WTC11 (cell line): ENCODE data around the gene ATG4C. TPM values are rescaled to one million over a fixed set of nuclear protein-coding genes. Genes with fewer than 3 reads are reported as not detected.

Experiments used
- ATAC-seq: fragments of 200-7000 bp; cut with Tn5 transposase; 2 replicates; pipeline ENCODE4 v1.10.0; 2021; ENCODE audit warnings: mild to moderate bottlenecking, moderate library complexity
- CTCF ChIA-PET: fragments of 300-600 bp; sonication (Branson Sonifier 250); formaldehyde crosslinking; loops from one replicate; lab custom pipeline; 2021; ENCODE audit warnings: antibody characterized with exemption; lab: Charles Lee
- POLR2A ChIA-PET: fragments of 350-600 bp; sonication (Branson Sonifier 250); formaldehyde crosslinking; loops from one replicate; lab custom pipeline; 2021; ENCODE audit warnings: antibody characterized with exemption; lab: Charles Lee
- DNase-seq: peaks from one replicate; pipeline ENCODE4 v3.0.0; 2021; ENCODE audit warnings: low spot score
- H3K27ac Mint-ChIP-seq: 2 replicates; pipeline ENCODE4 v1.8.0; 2021; ENCODE audit warnings: mixed read lengths
- H3K27me3 Mint-ChIP-seq: 2 replicates; pipeline ENCODE4 v1.8.0; 2021; ENCODE audit warnings: low read depth, mild to moderate bottlenecking, moderate library complexity, mixed read lengths
- H3K36me3 Mint-ChIP-seq: 2 replicates; pipeline ENCODE4 v1.8.0; 2021; ENCODE audit warnings: mixed read lengths
- H3K4me1 Mint-ChIP-seq: 2 replicates; pipeline ENCODE4 v1.8.0; 2022; ENCODE audit warnings: mixed read lengths
- H3K4me3 Mint-ChIP-seq: 2 replicates; pipeline ENCODE4 v1.8.0; 2021; ENCODE audit warnings: mild to moderate bottlenecking, moderate library complexity, mixed read lengths
- H3K9me3 Mint-ChIP-seq: 2 replicates; pipeline ENCODE4 v1.8.0; 2021; ENCODE audit warnings: mixed read lengths
- ATF6 ChIP-seq: sonication (generic); formaldehyde crosslinking; IDR thresholded peaks from 2 replicates; pipeline ENCODE4 v1.8.1; 2023; ENCODE audit warnings: mild to moderate bottlenecking, missing genetic modification reagents
- CREB1 ChIP-seq: sonication (generic); formaldehyde crosslinking; IDR thresholded peaks from 2 replicates; pipeline ENCODE4 v1.8.0; 2023; ENCODE audit warnings: mild to moderate bottlenecking, missing genetic modification reagents
- FOXJ3 ChIP-seq: sonication (generic); formaldehyde crosslinking; IDR thresholded peaks from 2 replicates; pipeline ENCODE4 v1.9.0; 2021; ENCODE audit warnings: missing genetic modification reagents, mild to moderate bottlenecking, borderline replicate concordance
- FOXP4 ChIP-seq: sonication (generic); formaldehyde crosslinking; IDR thresholded peaks from 2 replicates; pipeline ENCODE4 v1.8.0; 2022; ENCODE audit warnings: mild to moderate bottlenecking, missing genetic modification reagents
- GRHL2 ChIP-seq: fragments of 250-450 bp; sonication (Bioruptor Pico); IDR thresholded peaks from 2 replicates; pipeline ENCODE4 v1.8.0; 2022; ENCODE audit warnings: mild to moderate bottlenecking, moderate library complexity; ENCODE audit not compliant: insufficient replicate concordance, severe bottlenecking
- HMGA2 ChIP-seq: fragments of 250-450 bp; sonication (Bioruptor Pico); IDR thresholded peaks from 2 replicates; pipeline ENCODE4 v1.4.0; 2021; ENCODE audit warnings: mild to moderate bottlenecking, moderate library complexity
- NFATC4 ChIP-seq: fragments of 250-450 bp; sonication (Bioruptor Pico); IDR thresholded peaks from 2 replicates; pipeline ENCODE4 v1.9.0; 2021; ENCODE audit warnings: mild to moderate bottlenecking
- NR1H2 ChIP-seq: sonication (generic); formaldehyde crosslinking; IDR thresholded peaks from 2 replicates; pipeline ENCODE4 v1.9.0; 2021; ENCODE audit warnings: mild to moderate bottlenecking, moderate library complexity, missing genetic modification reagents
- NR3C1 ChIP-seq: sonication (generic); formaldehyde crosslinking; conservative IDR thresholded peaks from 2 replicates; pipeline ENCODE4 v1.8.1; 2023; ENCODE audit warnings: low read depth, mild to moderate bottlenecking, missing genetic modification reagents
- PRDM15 ChIP-seq: sonication (generic); formaldehyde crosslinking; IDR thresholded peaks from 2 replicates; pipeline ENCODE4 v1.8.0; 2022; ENCODE audit warnings: missing genetic modification reagents
- SMAD4 ChIP-seq: sonication (generic); formaldehyde crosslinking; IDR thresholded peaks from 2 replicates; pipeline ENCODE4 v1.8.0; 2022; ENCODE audit warnings: mild to moderate bottlenecking, missing genetic modification reagents
- ZNF232 ChIP-seq: sonication (generic); formaldehyde crosslinking; IDR thresholded peaks from 2 replicates; pipeline ENCODE4 v1.8.0; 2022; ENCODE audit warnings: mild to moderate bottlenecking, missing genetic modification reagents
- ZNF416 ChIP-seq: fragments of 250-450 bp; sonication (Bioruptor Pico); IDR thresholded peaks from 2 replicates; pipeline ENCODE4 v1.9.0; 2021; ENCODE audit warnings: mild to moderate bottlenecking, inconsistent platforms
- ZNF423 ChIP-seq: fragments of 250-450 bp; sonication (Bioruptor Pico); IDR thresholded peaks from 2 replicates; pipeline ENCODE4 v2.1.2; 2022; ENCODE audit warnings: mild to moderate bottlenecking, moderate library complexity
- ZNF532 ChIP-seq: fragments of 250-450 bp; sonication (Bioruptor Pico); IDR thresholded peaks from 2 replicates; pipeline ENCODE4 v1.9.0; 2021; ENCODE audit warnings: mild to moderate bottlenecking, borderline replicate concordance
- ZNF671 ChIP-seq: fragments of 250-450 bp; sonication (Bioruptor Pico); IDR thresholded peaks from 2 replicates; pipeline ENCODE4 v1.8.0; 2021; ENCODE audit warnings: mild to moderate bottlenecking
- total RNA-seq: library from RNA; stranded (reverse); gene quantifications from 3 replicates; pipeline ENCODE4 v1.2.3, GENCODE V29; 2021
- TF ChIP-seq, protein P1 (sequence below): sonication (generic); formaldehyde crosslinking; IDR thresholded peaks from 2 replicates; pipeline ENCODE4 v1.8.1; 2023; ENCODE audit warnings: mild to moderate bottlenecking, missing genetic modification reagents, moderate library complexity
- TF ChIP-seq, protein P2 (sequence below): fragments of 200-600 bp; IDR thresholded peaks from 2 replicates; pipeline ENCODE4 v1.8.0; 2022; ENCODE audit warnings: antibody characterized with exemption
- TF ChIP-seq, protein P3 (sequence below): sonication (generic); formaldehyde crosslinking; IDR thresholded peaks from 2 replicates; pipeline ENCODE4 v1.8.0; 2022; ENCODE audit warnings: mild to moderate bottlenecking, missing genetic modification reagents

Gene ATG4C
- total RNA-seq, 1 experiment from 2014 or later: 16.6 TPM

DNA sequence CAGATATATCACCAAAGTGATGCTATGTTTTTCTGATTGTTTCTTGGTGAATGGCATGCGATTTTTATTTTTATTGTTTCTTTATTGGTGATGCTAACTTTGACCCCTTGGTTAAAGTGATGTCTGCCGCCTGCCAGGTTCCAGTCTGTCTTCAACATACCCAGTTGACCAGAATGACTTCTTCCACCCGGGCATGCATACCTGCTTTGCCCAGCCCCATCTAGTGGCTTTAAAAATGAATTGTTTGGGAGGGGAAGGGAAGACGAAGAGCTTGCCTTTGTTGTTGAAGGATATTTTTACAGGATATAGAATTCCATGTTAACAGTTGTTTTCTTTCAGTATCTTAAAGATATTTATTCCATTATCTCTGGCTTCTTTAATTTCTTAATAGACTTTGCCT lies 65.1 kb downstream of the ATG4C start (continued):
- no peak for TF ChIP-seq NR1H2 (CRISPR knock-in tag)
- no peak for TF ChIP-seq ZNF423
- TF ChIP-seq, protein P1, sequence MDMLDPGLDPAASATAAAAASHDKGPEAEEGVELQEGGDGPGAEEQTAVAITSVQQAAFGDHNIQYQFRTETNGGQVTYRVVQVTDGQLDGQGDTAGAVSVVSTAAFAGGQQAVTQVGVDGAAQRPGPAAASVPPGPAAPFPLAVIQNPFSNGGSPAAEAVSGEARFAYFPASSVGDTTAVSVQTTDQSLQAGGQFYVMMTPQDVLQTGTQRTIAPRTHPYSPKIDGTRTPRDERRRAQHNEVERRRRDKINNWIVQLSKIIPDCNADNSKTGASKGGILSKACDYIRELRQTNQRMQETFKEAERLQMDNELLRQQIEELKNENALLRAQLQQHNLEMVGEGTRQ (CRISPR knock-in tag): no peak

DNA sequence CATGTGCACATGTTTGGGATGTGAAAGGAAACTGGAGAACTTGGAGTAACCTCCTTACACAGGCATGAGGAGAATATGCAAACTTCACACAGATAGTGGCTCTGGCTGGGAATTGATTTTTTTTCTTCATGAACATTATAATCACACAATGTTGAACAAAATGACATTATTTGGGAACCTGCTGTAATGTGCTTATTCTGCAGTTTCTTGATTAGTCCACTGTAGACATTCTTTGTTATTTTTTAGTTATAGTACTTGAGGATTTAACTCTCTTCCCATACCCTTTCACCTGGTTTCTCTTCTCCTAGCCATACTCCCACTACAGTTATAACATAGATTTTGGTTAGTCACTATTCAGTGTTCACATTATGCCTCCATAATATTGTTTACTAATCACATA lies 68.3 kb downstream of the ATG4C start:
- Mint-ChIP-seq H3K36me3 (peaks cover 3% of the 10 kb centered on the region; the same call in 1 of the 2 replicates), H3K27ac (no peak overlapping the region), H3K27me3 (no peaks in the 10 kb centered on the region), H3K9me3 (no peaks in the 10 kb centered on the region), H3K4me1 (no peaks in the 10 kb centered on the region), H3K4me3 (no peak overlapping the region)
- ATAC-seq: no peak
- TF ChIP-seq GRHL2: no peak
- TF ChIP-seq, protein P2, sequence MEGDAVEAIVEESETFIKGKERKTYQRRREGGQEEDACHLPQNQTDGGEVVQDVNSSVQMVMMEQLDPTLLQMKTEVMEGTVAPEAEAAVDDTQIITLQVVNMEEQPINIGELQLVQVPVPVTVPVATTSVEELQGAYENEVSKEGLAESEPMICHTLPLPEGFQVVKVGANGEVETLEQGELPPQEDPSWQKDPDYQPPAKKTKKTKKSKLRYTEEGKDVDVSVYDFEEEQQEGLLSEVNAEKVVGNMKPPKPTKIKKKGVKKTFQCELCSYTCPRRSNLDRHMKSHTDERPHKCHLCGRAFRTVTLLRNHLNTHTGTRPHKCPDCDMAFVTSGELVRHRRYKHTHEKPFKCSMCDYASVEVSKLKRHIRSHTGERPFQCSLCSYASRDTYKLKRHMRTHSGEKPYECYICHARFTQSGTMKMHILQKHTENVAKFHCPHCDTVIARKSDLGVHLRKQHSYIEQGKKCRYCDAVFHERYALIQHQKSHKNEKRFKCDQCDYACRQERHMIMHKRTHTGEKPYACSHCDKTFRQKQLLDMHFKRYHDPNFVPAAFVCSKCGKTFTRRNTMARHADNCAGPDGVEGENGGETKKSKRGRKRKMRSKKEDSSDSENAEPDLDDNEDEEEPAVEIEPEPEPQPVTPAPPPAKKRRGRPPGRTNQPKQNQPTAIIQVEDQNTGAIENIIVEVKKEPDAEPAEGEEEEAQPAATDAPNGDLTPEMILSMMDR: no peak
- TF ChIP-seq ZNF532: no peak
- TF ChIP-seq ATF6: no peak
- TF ChIP-seq FOXJ3: no peak
- no peak for DNase-seq
- POLR2A ChIA-PET: no interaction called here
- CTCF ChIA-PET: interaction anchor here (2.6 kb wide), 1 partner anchor 11 kb away, joined by 10 read pairs; no protein-coding TSS in a partner anchor

DNA sequence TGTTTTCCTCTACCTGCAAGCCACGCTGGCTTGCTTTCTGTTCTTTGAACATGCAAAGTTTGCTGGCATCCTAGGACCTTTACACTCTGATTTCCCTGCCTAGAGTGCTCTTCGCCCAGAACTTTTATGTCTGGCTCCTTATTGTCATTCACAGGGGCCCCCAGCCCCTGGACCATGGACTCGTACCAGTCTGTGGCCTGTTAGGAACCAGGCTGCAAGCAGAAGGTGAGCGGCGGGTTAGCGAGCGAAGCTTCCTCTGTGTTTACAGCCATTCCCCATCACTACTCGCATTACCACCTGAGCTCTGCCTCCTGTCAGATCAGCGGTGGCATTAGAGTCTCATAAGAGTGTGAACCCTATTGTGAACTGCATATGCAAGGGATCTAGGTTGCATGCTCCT lies 73.0 kb downstream of the ATG4C start:
- Mint-ChIP-seq H3K27me3 (no peaks in the 10 kb centered on the region), H3K4me3 (no peak overlapping the region), H3K9me3 (no peaks in the 10 kb centered on the region), H3K4me1 (no peaks in the 10 kb centered on the region), H3K27ac (no peak overlapping the region), H3K36me3 (peaks cover 3% of the 10 kb centered on the region; the same call in 1 of the 2 replicates)
- no peak for DNase-seq
- ChIA-PET CTCF (no interaction called here), POLR2A (no interaction called here)
- ATAC-seq: no peak
- TF ChIP-seq SMAD4 (no peak), NR3C1 (CRISPR knock-in tag) (no peak), CREB1 (CRISPR knock-in tag) (no peak), FOXP4 (CRISPR knock-in tag) (no peak), ZNF416 (no peak), NFATC4 (no peak), ZNF671 (CRISPR knock-in tag) (no peak), PRDM15 (CRISPR knock-in tag) (no peak), ZNF232 (no peak), HMGA2 (no peak)
- TF ChIP-seq, protein P1 (CRISPR knock-in tag): no peak
- TF ChIP-seq, protein P3, sequence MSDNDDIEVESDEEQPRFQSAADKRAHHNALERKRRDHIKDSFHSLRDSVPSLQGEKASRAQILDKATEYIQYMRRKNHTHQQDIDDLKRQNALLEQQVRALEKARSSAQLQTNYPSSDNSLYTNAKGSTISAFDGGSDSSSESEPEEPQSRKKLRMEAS (CRISPR knock-in tag): no peak
